A375 (cell line): ENCODE data around the gene DNAJB13. TPM values are rescaled to one million over a fixed set of nuclear protein-coding genes. Genes with fewer than 3 reads are reported as not detected.

Experiments used
- total RNA-seq: library from RNA; depleted of rRNA; stranded (reverse); fragments of >200 nt; shearing (Covaris generic); gene quantifications from 2 replicates; pipeline ENCODE4 v1.2.3, GENCODE V29; 2014; rRNA removed

The DNAJB13 gene, protein sequence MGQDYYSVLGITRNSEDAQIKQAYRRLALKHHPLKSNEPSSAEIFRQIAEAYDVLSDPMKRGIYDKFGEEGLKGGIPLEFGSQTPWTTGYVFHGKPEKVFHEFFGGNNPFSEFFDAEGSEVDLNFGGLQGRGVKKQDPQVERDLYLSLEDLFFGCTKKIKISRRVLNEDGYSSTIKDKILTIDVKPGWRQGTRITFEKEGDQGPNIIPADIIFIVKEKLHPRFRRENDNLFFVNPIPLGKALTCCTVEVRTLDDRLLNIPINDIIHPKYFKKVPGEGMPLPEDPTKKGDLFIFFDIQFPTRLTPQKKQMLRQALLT
- total RNA-seq = not detected in 2 replicates

GRCh38 chr11:73950869-73951710 lies at the start of gene DNAJB13:
DNAJB13 (plus strand) TSS chr11:73951026; CDS start chr11:73951070, 44 bp downstream.

DNA sequence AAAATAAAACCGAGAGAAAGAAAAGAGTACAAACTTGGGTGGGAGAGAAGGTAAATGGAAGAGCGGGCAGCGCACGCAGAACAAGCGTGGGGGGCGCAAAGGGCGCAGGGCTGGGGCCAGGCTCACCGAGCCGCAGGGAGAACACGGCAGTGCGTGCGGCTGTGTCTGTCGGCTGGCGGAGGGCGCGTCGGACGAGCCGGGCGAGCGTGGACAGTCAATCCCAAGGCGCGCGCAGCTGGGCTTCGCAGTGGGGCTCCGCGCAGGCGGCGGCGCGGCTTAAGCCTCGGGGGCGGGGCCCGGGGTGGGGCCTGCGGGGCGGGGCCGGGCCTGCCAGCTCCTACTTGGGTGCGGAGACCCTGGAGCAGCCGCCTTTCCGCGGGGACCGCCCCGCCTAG lies 31.8 kb downstream of the DNAJB13 start, which contains the start of gene UCP2:
TSS of gene UCP2 (minus strand) at position 249 of the 395 bp plus-strand sequence. CDS start 4,465 bp downstream, outside the sequence.

DNA sequence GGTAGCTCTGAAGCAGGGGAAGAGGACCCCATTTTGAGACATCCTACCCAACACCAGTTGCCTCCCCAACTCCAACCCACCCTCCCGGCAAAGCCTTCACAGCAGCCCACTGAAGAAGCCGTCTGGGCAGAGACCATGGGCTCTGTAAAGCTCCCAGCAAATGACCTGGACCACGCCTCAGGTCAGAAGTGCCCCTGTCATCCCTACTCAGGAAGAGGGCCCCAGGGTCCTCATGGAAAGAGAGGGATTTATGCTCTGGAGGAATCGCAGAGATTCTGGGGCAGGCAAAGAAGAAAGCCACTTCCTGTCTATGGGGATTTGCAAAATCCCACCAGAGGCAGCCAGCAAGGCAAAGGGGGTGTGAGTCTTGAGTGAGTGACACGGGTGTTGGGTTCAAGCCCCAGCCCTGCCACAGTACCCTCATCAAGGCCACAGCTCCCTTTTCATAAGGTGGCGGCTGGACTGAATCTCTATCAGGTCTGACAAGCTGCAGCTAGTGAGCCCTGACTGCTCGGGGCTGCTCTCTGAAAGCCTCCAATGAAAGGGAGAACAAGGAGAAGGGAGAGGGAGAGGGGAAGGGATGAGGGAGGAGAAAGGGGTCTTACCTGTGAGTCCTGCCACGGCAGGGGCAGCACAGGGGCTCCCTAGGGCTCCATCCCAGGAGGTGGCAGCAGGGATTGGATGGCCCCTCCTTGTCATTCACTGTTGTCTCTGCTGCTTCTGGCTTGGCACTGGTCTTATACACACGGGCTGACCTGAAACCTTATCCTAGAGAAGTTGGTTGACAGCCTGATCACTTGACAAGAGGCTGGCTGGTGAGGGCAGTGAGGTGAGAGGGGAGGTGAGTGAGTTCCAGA lies 57.8 kb downstream of the DNAJB13 start, which contains the start of gene UCP3:
TSS of gene UCP3 (minus strand) at position 713 of the 857 bp plus-strand sequence. CDS start 2,043 bp downstream, outside the sequence.

Other genes with a start within 250 kb of the DNAJB13 start
- gene RAB6A, start 190.0 kb upstream of the DNAJB13 start, total RNA-seq = 36.0 and 44.6 TPM in 2 replicates
- gene MRPL48, start 163.2 kb upstream of the DNAJB13 start, total RNA-seq = 47.3 and 67.3 TPM in 2 replicates
- gene COA4, start 74.2 kb upstream of the DNAJB13 start, total RNA-seq = 302 and 335 TPM in 2 replicates
- gene PAAF1, start 74.0 kb upstream of the DNAJB13 start, total RNA-seq = 12.7 and 14.4 TPM in 2 replicates
- gene UCP2, start 31.8 kb downstream of the DNAJB13 start, total RNA-seq = 3.0 and 3.1 TPM in 2 replicates
- 1.6 and 2.2 TPM in 2 replicates for gene UCP3, start 58.1 kb downstream of the DNAJB13 start, total RNA-seq
- 15.8 and 20.4 TPM in 2 replicates for gene C2CD3, start 220.0 kb downstream of the DNAJB13 start, total RNA-seq
- gene PPME1, start 220.3 kb downstream of the DNAJB13 start, total RNA-seq = 35.9 and 38.1 TPM in 2 replicates